ENCODE results near the gene NPAS3.

DNA sequence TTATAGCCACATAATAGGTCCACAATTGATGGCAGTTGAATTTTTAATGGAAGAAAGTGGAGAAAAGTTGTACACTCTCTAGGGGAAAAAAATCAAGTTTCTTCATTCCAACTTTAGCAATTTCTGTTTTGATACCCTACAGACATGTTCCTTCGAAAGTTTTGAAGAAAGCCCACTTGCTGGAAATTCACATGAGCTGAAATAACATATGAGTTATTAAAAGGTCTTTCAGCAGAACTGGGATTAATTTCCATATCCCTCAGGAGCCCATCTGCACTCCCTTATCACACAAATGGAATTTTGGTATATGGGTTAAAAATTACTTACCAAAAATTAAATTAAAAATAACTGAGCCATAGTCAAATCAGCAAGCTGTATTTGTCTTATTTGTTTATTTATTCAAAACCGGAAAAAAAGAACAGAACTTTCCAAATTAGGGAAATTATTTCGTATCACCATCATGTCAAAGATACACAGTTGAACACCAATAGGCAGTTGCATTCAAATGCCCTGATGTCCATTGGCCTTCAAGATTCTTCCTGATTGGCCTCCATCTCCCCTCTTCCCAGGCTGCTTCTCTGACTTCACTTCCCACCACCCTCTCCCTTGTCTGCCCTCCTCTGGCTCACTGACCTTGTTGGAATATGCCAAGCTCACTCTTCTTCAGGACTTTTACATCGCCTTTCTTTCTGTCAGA, 566.7 kb downstream of the NPAS3 start:
- TF ChIP-seq, protein P1, sequence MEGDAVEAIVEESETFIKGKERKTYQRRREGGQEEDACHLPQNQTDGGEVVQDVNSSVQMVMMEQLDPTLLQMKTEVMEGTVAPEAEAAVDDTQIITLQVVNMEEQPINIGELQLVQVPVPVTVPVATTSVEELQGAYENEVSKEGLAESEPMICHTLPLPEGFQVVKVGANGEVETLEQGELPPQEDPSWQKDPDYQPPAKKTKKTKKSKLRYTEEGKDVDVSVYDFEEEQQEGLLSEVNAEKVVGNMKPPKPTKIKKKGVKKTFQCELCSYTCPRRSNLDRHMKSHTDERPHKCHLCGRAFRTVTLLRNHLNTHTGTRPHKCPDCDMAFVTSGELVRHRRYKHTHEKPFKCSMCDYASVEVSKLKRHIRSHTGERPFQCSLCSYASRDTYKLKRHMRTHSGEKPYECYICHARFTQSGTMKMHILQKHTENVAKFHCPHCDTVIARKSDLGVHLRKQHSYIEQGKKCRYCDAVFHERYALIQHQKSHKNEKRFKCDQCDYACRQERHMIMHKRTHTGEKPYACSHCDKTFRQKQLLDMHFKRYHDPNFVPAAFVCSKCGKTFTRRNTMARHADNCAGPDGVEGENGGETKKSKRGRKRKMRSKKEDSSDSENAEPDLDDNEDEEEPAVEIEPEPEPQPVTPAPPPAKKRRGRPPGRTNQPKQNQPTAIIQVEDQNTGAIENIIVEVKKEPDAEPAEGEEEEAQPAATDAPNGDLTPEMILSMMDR (conservative IDR thresholded peaks at IDR 0.05; ENCODE audit: low read length), result no peak
- TF ChIP-seq EZH2phosphoT487 (IDR thresholded peaks at IDR 0.05; ENCODE audit: borderline replicate concordance), result no peak

Data from Loucy (cell line).